Neuronal stem cell (in vitro differentiated cells): ENCODE results near the gene SPIB.
A peak's percentile ranks its signal among the peaks of the same experiment; 100 is the strongest.

Experiments used
- DNase-seq: peaks from one replicate; pipeline ENCODE4 v3.0.0-alpha.2; 2013; ENCODE audit warnings: low spot score
- H2AFZ ChIP-seq: one replicate; pipeline ENCODE4 v1.6.1; 2013; ENCODE audit warnings: mild to moderate bottlenecking, low read length, inconsistent platforms
- H2AK5ac ChIP-seq: 2 replicates; pipeline ENCODE4 v1.6.1; 2013; ENCODE audit warnings: low read depth, mild to moderate bottlenecking, inconsistent platforms, low read length, moderate library complexity, mixed read lengths
- H2BK120ac ChIP-seq: 2 replicates; pipeline ENCODE4 v1.6.1; 2013; ENCODE audit warnings: low read depth, mild to moderate bottlenecking, inconsistent platforms, low read length, moderate library complexity, mixed read lengths
- H2BK12ac ChIP-seq: one replicate; pipeline ENCODE4 v1.6.1; 2013; ENCODE audit warnings: low read length, inconsistent platforms
- H2BK15ac ChIP-seq: 2 replicates; pipeline ENCODE4 v1.6.1; 2013; ENCODE audit warnings: mild to moderate bottlenecking, low read length, inconsistent platforms, mixed read lengths
- H2BK5ac ChIP-seq: one replicate; pipeline ENCODE4 v1.6.1; 2013; ENCODE audit warnings: inconsistent platforms, mild to moderate bottlenecking, low read length, moderate library complexity
- H3K14ac ChIP-seq: one replicate; pipeline ENCODE4 v1.6.1; 2013; ENCODE audit warnings: low read length, inconsistent platforms
- H3K18ac ChIP-seq: 2 replicates; pipeline ENCODE4 v1.6.1; 2013; ENCODE audit warnings: low read length, inconsistent platforms
- H3K23ac ChIP-seq: 2 replicates; pipeline ENCODE4 v1.6.1; 2013; ENCODE audit warnings: low read depth, mild to moderate bottlenecking, mixed read lengths, low read length, inconsistent platforms; ENCODE audit not compliant: poor library complexity
- H3K27ac ChIP-seq: replicated peaks from 3 replicates; pipeline ENCODE4 v1.5.1; 2013; ENCODE audit warnings: low read length, inconsistent platforms
- H3K27me3 ChIP-seq, 3 experiments: 2 replicates each; pipeline ENCODE4 v1.6.1; 2013; ENCODE audit warnings: low read length in 3 of 3, mild to moderate bottlenecking in 2 of 3, inconsistent platforms in 1 of 3, low read depth in 1 of 3, mixed read lengths in 1 of 3, moderate library complexity in 1 of 3; ENCODE audit not compliant: control insufficient read depth in 3 of 3, insufficient read depth in 3 of 3
- H3K36me3 ChIP-seq, 2 donors: replicated peaks in 1 of 2; 2 replicates each; pipeline ENCODE4 v1.6.1; 2013; ENCODE audit warnings: low read length in 2 of 2; ENCODE audit not compliant: control insufficient read depth in 2 of 2, insufficient read depth in 2 of 2
- H3K4ac ChIP-seq: 2 replicates; pipeline ENCODE4 v1.6.1; 2013; ENCODE audit warnings: inconsistent platforms, mild to moderate bottlenecking, low read length, moderate library complexity
- H3K4me1 ChIP-seq, 2 donors: 1 replicate in 1 of 2; 2 replicates in 1 of 2; pipeline ENCODE4 v1.6.1; 2013; ENCODE audit warnings: low read length in 2 of 2, low read depth in 1 of 2; ENCODE audit not compliant: control insufficient read depth in 2 of 2, insufficient read depth in 1 of 2
- H3K4me2 ChIP-seq: one replicate; pipeline ENCODE4 v1.6.1; 2013; ENCODE audit warnings: mild to moderate bottlenecking, low read length, inconsistent platforms; ENCODE audit not compliant: insufficient read depth, poor library complexity, severe bottlenecking
- H3K4me3 ChIP-seq, 2 donors: 2 replicates each; pipeline ENCODE4 v1.5.1; 2013; ENCODE audit warnings: low read length in 2 of 2, mild to moderate bottlenecking in 2 of 2, inconsistent platforms in 1 of 2, moderate library complexity in 1 of 2
- H3K79me1 ChIP-seq: one replicate; pipeline ENCODE4 v1.6.1; 2013; ENCODE audit warnings: low read depth, mild to moderate bottlenecking, inconsistent platforms, low read length, moderate library complexity
- H3K9ac ChIP-seq: one replicate; pipeline ENCODE4 v1.6.1; 2013; ENCODE audit warnings: mild to moderate bottlenecking, low read depth, low read length, inconsistent platforms; ENCODE audit not compliant: poor library complexity
- H3K9me3 ChIP-seq, 2 donors: replicated peaks in 1 of 2; 2 replicates each; pipeline versions ENCODE3 to v1.6.1; 2013; ENCODE audit warnings: low read length in 2 of 2, mild to moderate bottlenecking in 2 of 2, inconsistent platforms in 1 of 2, low read depth in 1 of 2, mixed read lengths in 1 of 2, moderate library complexity in 1 of 2; ENCODE audit not compliant: control insufficient read depth in 2 of 2, insufficient read depth in 1 of 2
- H4K8ac ChIP-seq: one replicate; pipeline ENCODE4 v1.6.1; 2013; ENCODE audit warnings: low read depth, mild to moderate bottlenecking, inconsistent platforms, low read length, moderate library complexity
- H4K91ac ChIP-seq: one replicate; pipeline ENCODE4 v1.6.1; 2013; ENCODE audit warnings: low read length, low read depth, mild to moderate bottlenecking, inconsistent platforms; ENCODE audit not compliant: poor library complexity
- WGBS, 2 donors: extraction: QIAGEN DNeasy Blood & Tissue Kit; methylation state at CpG; one replicate each; pipeline ENCODE4 v1.1.7; 2013; ENCODE audit warnings: missing lambda C conversion rate in 2 of 2, mixed read lengths in 1 of 2; ENCODE audit not compliant: insufficient read length in 2 of 2, insufficient replicate concordance in 1 of 2; ENCODE audit errors: extremely low coverage in 2 of 2; 5-methylcytosine and 5-hydroxymethylcytosine counted together

SPIB gene

GRCh38 chr19:50406156-50406820, 12.4 kb upstream of the SPIB start:
- no peak overlapping the region for H2AK5ac ChIP-seq
- WGBS, 2 donors = no CpG with 5 or more reads among the region's 22 CpGs
- H3K9ac ChIP-seq = peak overlapping the region; percentile 70
- H2BK12ac ChIP-seq = no peak overlapping the region
- peaks cover 57 to 81% of the 10 kb centered on the region in 2 donors for H3K36me3 ChIP-seq
- no peak overlapping the region for H2BK120ac ChIP-seq
- H2BK5ac ChIP-seq = no peak overlapping the region
- H3K4me1 ChIP-seq = no peaks in the 10 kb centered on the region
- H4K8ac ChIP-seq = no peak overlapping the region
- H3K4me3 ChIP-seq = no peak overlapping the region
- no peak overlapping the region for H4K91ac ChIP-seq
- H3K14ac ChIP-seq = no peak overlapping the region
- peaks cover 0 to 2% of the 10 kb centered on the region in 2 donors for H3K9me3 ChIP-seq
- H3K79me1 ChIP-seq = peaks cover 15% of the 10 kb centered on the region
- no peak overlapping the region for H3K4ac ChIP-seq
- no peak overlapping the region for H2AFZ ChIP-seq
- no peak for DNase-seq
- no peak overlapping the region for H2BK15ac ChIP-seq
- H3K4me2 ChIP-seq = no peak overlapping the region
- no peak overlapping the region for H3K27ac ChIP-seq
- H3K23ac ChIP-seq = peak overlapping the region; percentile 73
- H3K18ac ChIP-seq = no peak overlapping the region
- no peaks in the 10 kb centered on the region for H3K27me3 ChIP-seq

GRCh38 chr19:50406829-50407228, 11.9 kb upstream of the SPIB start:
- Histone ChIP-seq H2BK12ac (no peak overlapping the region), H2BK15ac (no peak overlapping the region), H3K18ac (no peak overlapping the region), H2AK5ac (no peak overlapping the region), H3K4ac (no peak overlapping the region), H3K23ac (peak overlapping the region; percentile 65), H3K9me3 (peaks cover 0 to 2% of the 10 kb centered on the region in 2 donors), H3K36me3 (peaks cover 55 to 78% of the 10 kb centered on the region in 2 donors), H3K4me2 (no peak overlapping the region), H3K4me1 (no peaks in the 10 kb centered on the region), H4K8ac (no peak overlapping the region), H2BK120ac (no peak overlapping the region), H3K9ac (no peak overlapping the region), H3K27me3 (no peaks in the 10 kb centered on the region), H3K14ac (no peak overlapping the region), H2AFZ (no peak overlapping the region), H3K79me1 (peaks cover 11% of the 10 kb centered on the region), H3K4me3 (no peak overlapping the region), H3K27ac (no peak overlapping the region), H4K91ac (no peak overlapping the region), H2BK5ac (no peak overlapping the region)
- WGBS, 2 donors = no CpG with 5 or more reads among the region's 19 CpGs
- no peak for DNase-seq

GRCh38 chr19:50409347-50409746, 9.4 kb upstream of the SPIB start:
- Histone ChIP-seq H2AFZ (no peak overlapping the region), H3K9me3 (peaks cover 0 to 3% of the 10 kb centered on the region in 2 donors), H3K4me3 (no peak overlapping the region), H3K79me1 (peaks cover 1% of the 10 kb centered on the region), H3K18ac (no peak overlapping the region), H2BK5ac (peak overlapping the region; percentile 11), H3K14ac (no peak overlapping the region), H2AK5ac (no peak overlapping the region), H3K27ac (no peak overlapping the region), H2BK120ac (no peak overlapping the region), H2BK15ac (no peak overlapping the region), H4K8ac (no peak overlapping the region), H3K4ac (no peak overlapping the region), H3K36me3 (peaks cover 47 to 78% of the 10 kb centered on the region in 2 donors), H2BK12ac (no peak overlapping the region), H4K91ac (no peak overlapping the region), H3K23ac (no peak overlapping the region), H3K9ac (no peak overlapping the region), H3K4me1 (no peaks in the 10 kb centered on the region), H3K4me2 (no peak overlapping the region), H3K27me3 (no peaks in the 10 kb centered on the region)
- WGBS, 2 donors = no CpG with 5 or more reads among the region's 17 CpGs
- DNase-seq = no peak

- Histone ChIP-seq H3K4me1 (no peaks in the 10 kb centered on the region), H3K4ac (no peak overlapping the region), H3K9ac (no peak overlapping the region), H2BK12ac (no peak overlapping the region), H2BK15ac (no peak overlapping the region), H2BK120ac (no peak overlapping the region), H4K91ac (no peak overlapping the region), H4K8ac (no peak overlapping the region), H3K4me2 (no peak overlapping the region), H2BK5ac (no peak overlapping the region), H2AK5ac (no peak overlapping the region), H3K79me1 (peaks cover 1% of the 10 kb centered on the region), H3K9me3 (peaks cover 0 to 3% of the 10 kb centered on the region in 2 donors), H3K23ac (no peak overlapping the region), H3K27ac (no peak overlapping the region), H3K27me3 (no peaks in the 10 kb centered on the region), H2AFZ (no peak overlapping the region), H3K36me3 (peaks cover 47 to 77% of the 10 kb centered on the region in 2 donors), H3K14ac (no peak overlapping the region), H3K4me3 (no peak overlapping the region), H3K18ac (no peak overlapping the region)
- no peak for DNase-seq
- no CpG with 5 or more reads among the region's 10 CpGs for WGBS, 2 donors
These were observed 8.6 kb upstream of the SPIB start for GRCh38 chr19:50410109-50410508.
